BJ (cell line): ENCODE measurements around the gene APLNR. TPM values are rescaled to one million over a fixed set of nuclear protein-coding genes. Genes with fewer than 3 reads are reported as not detected.

Experiments used
- CTCF ChIA-PET: fragments of 350-600 bp; formaldehyde crosslinking; extraction: SDS; loops from one replicate; lab custom pipeline; 2021; ENCODE audit warnings: antibody characterized with exemption, inconsistent platforms; lab: Yijun Ruan, JAX
- POLR2A ChIA-PET: fragments of 300-600 bp; sonication (Branson Sonifier 250); formaldehyde crosslinking; extraction: SDS; loops from one replicate; lab custom pipeline; 2021; ENCODE audit warnings: antibody characterized with exemption; lab: Charles Lee
- DNase-seq: peaks from one replicate; pipeline ENCODE4 v3.0.0-alpha.2; 2011; ENCODE audit warnings: low read depth
- H3K27me3 ChIP-seq: 2 replicates; pipeline ENCODE4 v1.6.0; 2011; ENCODE audit warnings: low read length; ENCODE audit not compliant: control insufficient read depth, insufficient read depth
- H3K36me3 ChIP-seq: 2 replicates; pipeline ENCODE4 v1.5.1; 2011; ENCODE audit warnings: low read length; ENCODE audit not compliant: control insufficient read depth, insufficient read depth
- H3K4me3 ChIP-seq: 2 replicates; pipeline ENCODE4 v1.5.1; 2011; ENCODE audit warnings: low read depth, mild to moderate bottlenecking, control low read depth, low read length
- polyA plus RNA-seq: library from polyadenylated mRNA; depleted of rRNA; stranded (reverse); fragments of >200 nt; gene quantifications from 2 replicates; pipeline ENCODE4 v1.2.3, GENCODE V29; 2011
- TF ChIP-seq, protein P1 (sequence below): IDR thresholded peaks from 2 replicates; pipeline ENCODE4 v1.5.1; 2011; ENCODE audit warnings: low read depth, mild to moderate bottlenecking, control low read depth, inconsistent platforms, low read length, moderate library complexity; ENCODE audit not compliant: insufficient read depth

Gene APLNR
- polyA plus RNA-seq, 1 experiment: not detected

DNA sequence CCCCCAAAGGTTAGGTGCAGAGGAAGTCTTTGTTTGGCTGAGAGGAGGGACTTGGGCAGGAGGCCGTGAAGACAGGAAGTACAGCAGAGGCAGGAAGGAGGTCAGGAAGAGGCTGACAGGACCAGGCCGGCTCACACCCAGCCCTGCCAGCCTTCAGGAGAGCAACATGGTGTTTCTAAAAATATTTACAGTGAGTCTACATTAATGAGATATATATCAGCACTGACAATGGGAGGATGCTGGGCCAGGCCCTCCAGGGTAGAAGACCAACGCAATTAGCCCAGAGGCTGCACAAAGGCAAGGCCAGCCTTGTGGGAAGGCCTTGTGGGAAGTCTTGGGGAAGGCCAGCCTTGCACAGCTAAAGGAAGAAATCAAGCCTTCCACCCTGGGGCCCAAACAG, 7.9 kb upstream of the APLNR start:
- CTCF ChIA-PET: no interaction called here
- DNase-seq: no peak
- POLR2A ChIA-PET: no interaction called here
- Histone ChIP-seq H3K36me3 (no peaks in the 10 kb centered on the region), H3K4me3 (no peak overlapping the region), H3K27me3 (peaks cover 5% of the 10 kb centered on the region)
- TF ChIP-seq, protein P1, sequence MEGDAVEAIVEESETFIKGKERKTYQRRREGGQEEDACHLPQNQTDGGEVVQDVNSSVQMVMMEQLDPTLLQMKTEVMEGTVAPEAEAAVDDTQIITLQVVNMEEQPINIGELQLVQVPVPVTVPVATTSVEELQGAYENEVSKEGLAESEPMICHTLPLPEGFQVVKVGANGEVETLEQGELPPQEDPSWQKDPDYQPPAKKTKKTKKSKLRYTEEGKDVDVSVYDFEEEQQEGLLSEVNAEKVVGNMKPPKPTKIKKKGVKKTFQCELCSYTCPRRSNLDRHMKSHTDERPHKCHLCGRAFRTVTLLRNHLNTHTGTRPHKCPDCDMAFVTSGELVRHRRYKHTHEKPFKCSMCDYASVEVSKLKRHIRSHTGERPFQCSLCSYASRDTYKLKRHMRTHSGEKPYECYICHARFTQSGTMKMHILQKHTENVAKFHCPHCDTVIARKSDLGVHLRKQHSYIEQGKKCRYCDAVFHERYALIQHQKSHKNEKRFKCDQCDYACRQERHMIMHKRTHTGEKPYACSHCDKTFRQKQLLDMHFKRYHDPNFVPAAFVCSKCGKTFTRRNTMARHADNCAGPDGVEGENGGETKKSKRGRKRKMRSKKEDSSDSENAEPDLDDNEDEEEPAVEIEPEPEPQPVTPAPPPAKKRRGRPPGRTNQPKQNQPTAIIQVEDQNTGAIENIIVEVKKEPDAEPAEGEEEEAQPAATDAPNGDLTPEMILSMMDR: no peak

DNA sequence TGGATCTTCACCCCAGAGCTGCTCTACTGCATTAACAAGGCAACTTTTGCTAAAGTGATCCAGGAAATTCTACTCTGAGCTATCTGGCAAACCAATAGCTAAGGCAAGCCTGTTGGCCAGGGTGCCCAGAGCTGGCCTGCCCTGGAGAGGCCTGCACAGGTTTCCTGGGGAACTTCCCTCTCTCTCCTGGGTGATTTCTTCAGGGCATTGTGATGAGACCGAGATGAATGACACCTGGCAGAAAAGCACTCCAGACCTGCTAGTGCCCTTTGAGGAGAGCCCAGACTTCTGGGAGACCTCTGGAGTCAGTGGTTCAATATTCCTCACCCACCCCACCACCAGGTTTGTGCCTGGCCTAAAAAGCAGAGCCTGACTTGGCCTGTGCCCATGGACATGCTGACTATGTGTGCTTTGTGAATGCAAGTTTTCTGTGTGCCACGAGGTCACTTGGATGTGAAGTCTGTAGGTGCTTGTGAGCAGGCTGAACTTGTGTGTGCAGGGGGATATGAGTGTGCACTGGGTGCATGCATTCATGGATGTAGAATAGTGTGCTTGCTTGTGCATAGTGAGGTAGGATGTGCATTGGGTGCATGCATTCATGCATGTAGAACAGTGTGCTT, 4.4 kb upstream of the APLNR start:
- TF ChIP-seq, protein P1: no peak
- POLR2A ChIA-PET: no interaction called here
- CTCF ChIA-PET: interaction anchor here (7.0 kb wide), 1 partner anchor 9 kb away, joined by 64 read pairs; no protein-coding TSS in a partner anchor

DNA sequence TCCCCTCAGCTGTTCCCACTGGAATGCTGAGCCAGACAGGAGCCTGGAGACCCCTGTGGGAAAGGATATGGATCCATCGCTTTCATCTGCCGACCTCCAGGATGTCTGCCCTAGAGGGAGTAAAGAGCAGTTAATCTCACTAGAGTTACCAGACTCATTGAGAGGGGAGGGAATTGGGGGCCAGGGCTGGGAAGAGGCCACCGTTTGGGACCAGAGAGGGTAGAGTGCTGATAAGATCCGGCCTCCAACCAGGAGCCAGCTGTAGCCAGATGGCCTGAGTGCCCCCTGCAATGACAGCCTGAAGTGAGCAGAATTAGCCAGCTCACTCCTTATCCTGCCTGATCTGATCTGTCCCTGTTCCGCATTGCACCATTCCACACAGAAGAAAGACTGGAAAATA, 3.7 kb upstream of the APLNR start:
- Histone ChIP-seq H3K4me3 (no peak overlapping the region), H3K36me3 (no peaks in the 10 kb centered on the region), H3K27me3 (peaks cover 8% of the 10 kb centered on the region)
- TF ChIP-seq, protein P1: no peak
- DNase-seq: no peak
- CTCF ChIA-PET: interaction anchor here (0.6 to 7.0 kb wide), 3 partner anchors 10 to 287 kb away, joined by 3 to 64 read pairs (median 3); no protein-coding TSS in a partner anchor
- POLR2A ChIA-PET: no interaction called here

More for the DNA sequence above, 4.4 kb upstream of the APLNR start:
- no peak for DNase-seq
- Histone ChIP-seq H3K27me3 (peaks cover 6% of the 10 kb centered on the region), H3K36me3 (no peaks in the 10 kb centered on the region), H3K4me3 (no peak overlapping the region)

GRCh38 chr11:57240007-57240406, 3.0 kb upstream of the APLNR start:
- Histone ChIP-seq H3K27me3 (peaks cover 8% of the 10 kb centered on the region), H3K36me3 (no peaks in the 10 kb centered on the region), H3K4me3 (no peak overlapping the region)
- no peak for DNase-seq
- TF ChIP-seq, protein P1: no peak
- ChIA-PET POLR2A (no interaction called here), CTCF (interaction anchor here (0.6 to 7.0 kb wide), 4 partner anchors 10 to 288 kb away, joined by 3 to 64 read pairs (median 3); no protein-coding TSS in a partner anchor)

- ChIA-PET CTCF (interaction anchor here (1.2 to 7.0 kb wide), 2 partner anchors 11 to 34 kb away, joined by 3 to 64 read pairs; no protein-coding TSS in a partner anchor), POLR2A (no interaction called here)
- Histone ChIP-seq H3K4me3 (no peak overlapping the region), H3K27me3 (peaks cover 10% of the 10 kb centered on the region), H3K36me3 (no peaks in the 10 kb centered on the region)
- TF ChIP-seq, protein P1: no peak
- no peak for DNase-seq
These were observed 2.3 kb upstream of the APLNR start for GRCh38 chr11:57239348-57239747.
